ENCODE results near the gene RIC3.

- TF ChIP-seq CTCF (IDR thresholded peaks at IDR 0.05) (no peak), POLR2A (IDR thresholded peaks at IDR 0.05) (no peak)
Observed at GRCh38 chr11:8080674-8081590, 87.9 kb downstream of the RIC3 start, which contains the start of gene TUB.

Data from esophagus squamous epithelium (tissue), 4 donors.